NCI-H2029 (cell line): ENCODE data around the gene GNA14.
"Not testable (repeated sequence)": the region's sequence is repeated elsewhere in the genome, so short reads cannot be mapped to it uniquely, and the experiment has no call there.

Source experiments
- DNase-seq: peaks from one replicate; lab custom pipeline; 2025; lab: John Stamatoyannopoulos, UW

GNA14 gene

DNA sequence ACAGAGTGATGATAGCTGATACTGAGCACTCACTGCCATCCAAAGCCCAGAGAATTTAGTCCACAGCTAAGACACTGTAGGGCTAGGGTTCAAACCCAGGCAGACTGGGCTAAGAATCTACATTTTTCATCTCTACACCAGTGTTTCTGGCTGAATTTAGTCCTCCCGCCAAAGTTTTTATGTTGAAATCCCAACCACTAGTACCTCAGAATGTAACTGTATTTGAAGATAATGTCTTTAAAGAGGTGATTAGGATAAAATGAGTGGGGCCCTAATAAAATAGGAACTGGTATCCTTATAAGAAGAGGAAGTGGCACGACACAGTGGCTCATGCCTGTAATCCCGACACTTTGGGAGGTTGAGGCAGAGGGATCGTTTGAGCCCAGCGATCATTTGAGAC, 4.3 kb downstream of the GNA14 start:
- no peak for DNase-seq

DNA sequence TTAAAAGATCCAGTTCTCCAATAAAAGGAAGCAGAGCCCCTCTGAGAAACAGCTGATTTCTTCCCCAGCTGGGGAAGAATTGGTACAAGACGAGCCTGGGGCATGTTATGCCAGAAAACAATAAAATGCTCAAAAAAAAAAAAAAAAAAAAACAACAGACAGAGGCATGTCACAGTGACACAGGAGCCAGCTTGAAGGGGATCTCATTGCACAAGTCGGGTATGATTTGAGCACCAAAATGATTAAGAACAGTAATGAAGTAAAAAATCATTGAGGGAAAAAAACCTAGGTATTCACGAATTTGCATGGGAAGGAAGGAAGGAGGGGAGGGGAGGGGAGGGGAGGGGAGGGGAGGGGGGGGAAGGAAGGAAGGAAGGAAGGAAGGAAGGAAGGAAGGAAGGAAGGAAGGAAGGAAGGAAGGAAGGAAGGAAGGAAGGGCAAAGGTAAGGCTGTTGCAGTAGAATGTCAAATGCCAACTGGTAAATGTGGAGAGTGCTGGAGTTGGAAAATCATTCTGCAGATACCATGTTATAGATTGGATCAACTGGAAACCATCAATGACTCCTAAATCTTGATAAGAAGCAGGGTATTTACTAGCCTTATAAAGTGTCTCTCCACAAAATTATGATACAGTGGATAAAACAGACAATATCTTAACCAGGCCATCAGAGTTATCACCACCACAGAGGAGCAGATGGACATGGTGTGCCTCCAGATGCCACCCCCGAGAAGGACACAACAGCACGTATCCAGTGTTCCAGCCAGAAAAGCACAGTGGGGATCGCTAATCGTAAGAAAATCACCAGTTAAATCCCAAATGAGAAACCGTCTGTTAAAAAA, 7.2 kb downstream of the GNA14 start:
- no peak for DNase-seq

DNA sequence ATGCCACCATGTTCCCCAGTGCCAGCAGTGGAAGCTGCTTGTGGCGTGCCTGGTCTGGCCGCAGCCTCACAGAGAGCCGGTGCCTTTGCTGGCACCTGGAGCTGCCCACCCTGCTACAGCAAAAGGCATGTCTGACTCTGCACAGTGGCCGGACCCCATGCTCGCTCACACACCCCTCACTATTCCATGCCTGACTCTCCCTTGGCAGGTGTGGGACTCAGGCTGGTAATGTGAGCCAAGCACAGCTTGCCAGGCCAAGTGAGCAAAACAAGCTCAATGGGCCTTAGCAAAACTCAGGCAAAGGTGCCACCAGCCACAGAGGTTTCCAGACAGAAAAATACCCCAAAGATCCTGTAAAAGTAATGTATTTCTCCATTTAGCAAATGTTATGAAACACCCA, 15.5 kb downstream of the GNA14 start:
- DNase-seq = no peak

DNA sequence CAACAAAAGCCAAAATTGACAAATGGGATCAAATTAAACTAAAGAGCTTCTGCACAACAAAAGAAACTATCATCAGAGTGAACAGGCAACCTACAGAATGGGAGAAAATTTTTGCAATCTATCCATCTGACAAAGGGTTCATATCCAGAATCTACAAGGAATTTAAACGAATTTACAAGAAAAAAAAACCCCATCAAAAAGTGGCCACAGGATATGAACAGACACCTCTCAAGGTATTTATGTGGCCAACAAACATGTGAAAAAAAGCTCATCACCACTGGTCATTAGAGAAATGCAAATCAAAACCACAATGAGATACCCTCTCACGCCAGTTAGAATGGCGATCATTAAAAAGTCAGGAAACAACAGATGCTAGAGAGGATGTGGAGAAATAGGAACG, 19.3 kb downstream of the GNA14 start:
- DNase-seq = not testable (repeated sequence)

DNA sequence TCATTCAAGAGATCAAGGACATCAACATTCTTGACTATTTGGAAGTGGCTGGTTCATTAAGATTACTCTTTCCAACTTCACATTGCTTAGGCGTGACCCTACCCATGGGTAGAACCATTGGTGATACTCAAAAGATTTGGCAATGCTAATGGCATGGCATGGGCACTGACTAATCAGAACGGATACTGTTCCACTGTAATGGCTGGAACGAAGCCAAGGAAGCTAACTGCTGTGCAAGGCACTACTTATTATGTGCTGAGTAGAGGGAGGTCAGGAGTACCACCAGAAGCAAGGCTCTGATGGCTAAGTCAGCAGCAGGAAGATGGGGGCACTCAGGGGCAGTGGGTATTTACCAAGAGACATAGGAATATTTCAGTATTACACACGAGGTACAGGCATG, 31.9 kb downstream of the GNA14 start:
- peak; percentile 69 for DNase-seq

DNA sequence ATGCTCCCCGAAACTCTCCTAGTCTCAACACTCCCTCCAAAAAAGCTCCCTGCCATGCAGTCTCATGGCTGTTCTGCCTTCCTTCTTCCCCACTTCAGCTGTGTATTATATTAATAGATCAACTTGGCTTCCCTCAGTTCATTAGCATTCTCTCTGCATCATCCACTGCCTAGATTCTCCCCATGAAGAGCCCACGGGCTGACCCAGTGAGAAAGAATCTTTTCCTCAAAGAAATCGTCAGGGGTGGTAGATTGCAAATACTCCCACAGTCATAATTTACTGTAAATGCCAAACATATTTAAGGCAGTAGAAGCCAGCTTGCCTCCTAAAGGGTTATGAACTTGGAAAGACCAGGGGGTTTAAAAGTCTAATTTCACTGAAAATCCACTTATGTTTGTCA, 33.5 kb downstream of the GNA14 start:
- DNase-seq = no peak

DNA sequence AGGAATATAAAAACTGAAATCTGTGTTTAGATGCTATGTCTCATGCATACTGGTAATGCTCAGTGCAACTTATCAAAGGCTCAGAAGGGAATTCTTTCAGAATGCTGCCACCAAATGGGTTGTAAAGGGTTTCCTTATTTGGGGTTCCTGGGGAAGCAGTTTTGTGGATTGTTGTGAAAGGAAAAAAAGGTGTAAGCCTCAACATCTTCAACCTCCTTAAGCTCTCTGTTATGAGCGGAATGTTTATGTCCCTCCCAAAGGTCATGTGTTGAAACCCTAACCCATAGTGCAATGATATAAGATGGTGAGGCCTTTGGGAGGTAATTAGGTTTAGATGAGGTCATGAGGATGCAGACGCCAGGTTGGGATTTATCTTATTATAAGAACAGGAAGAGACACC, 41.6 kb downstream of the GNA14 start:
- peak; percentile 37 for DNase-seq

DNA sequence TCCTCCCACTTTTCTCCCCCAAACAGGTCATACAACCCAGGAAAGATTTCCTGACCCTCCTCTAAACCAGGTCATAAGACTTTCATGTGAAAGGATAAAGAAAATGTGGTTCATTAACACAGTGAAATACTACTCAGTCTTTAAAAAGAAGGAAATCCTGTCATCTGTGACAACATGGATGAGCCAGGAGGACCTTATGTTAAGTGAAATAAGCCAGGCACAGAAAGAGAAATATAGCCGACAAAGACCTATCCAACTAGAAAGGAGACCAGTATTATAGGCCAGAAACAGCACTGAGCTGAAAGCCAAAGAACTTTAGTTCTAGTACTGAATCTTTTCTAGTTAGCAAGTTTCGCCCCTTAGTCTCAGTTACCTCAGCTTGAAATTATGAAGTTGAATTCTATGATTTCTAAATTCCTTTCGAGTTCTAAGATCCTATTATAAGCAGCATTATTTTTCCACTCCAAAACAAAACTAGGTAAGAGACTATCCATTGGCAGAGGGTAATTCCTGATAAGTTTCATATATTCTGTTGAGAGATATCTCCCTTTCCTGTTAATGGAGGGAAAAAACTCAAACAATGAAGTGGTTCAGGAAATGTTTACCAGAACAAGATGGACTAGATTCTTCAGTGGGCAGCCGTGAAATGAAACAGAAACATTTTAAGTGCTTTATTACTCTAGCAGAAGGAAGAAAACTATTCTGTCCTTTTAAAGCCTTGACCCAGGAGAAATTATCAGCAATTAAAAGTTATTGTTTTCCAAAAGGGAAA, 42.5 kb downstream of the GNA14 start:
- no peak for DNase-seq

DNA sequence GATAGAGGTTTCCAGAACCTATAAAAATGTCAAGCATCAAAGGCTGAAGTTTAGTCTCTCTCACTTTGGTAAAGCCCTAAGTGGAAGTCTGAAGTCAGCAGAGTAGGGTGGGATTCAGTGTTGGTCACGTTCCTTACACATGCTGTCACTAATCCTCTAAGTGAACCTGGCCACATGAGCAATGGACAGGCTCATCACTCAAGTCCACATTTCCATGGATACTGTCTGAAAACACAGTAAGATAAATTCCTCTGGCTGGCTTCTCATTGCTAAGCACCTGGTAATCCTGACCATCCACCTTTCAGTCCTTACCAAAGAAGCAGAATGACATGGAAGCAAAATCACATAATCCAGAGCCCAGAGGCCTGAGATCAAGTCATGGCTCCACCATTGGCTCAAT, 43.8 kb downstream of the GNA14 start:
- no peak for DNase-seq

DNA sequence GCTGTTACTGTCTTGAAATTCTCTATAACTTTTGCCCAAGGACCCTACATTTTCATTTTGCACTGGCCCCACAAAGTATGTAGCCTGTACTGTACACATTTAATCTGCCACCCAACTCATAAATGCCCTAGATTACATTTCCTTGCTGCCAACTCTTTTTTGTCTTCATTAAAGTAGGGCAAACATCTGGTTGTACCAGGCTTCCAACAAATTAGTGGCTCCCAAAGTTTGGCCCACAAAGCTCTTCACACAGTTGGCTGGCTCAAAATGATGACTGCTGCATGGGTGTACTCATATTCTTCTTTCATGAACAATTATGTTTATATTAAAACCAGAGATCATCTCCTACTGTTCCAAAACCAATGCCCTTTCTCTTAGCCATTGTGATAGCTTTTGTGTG, 45.3 kb downstream of the GNA14 start:
- no peak for DNase-seq

DNA sequence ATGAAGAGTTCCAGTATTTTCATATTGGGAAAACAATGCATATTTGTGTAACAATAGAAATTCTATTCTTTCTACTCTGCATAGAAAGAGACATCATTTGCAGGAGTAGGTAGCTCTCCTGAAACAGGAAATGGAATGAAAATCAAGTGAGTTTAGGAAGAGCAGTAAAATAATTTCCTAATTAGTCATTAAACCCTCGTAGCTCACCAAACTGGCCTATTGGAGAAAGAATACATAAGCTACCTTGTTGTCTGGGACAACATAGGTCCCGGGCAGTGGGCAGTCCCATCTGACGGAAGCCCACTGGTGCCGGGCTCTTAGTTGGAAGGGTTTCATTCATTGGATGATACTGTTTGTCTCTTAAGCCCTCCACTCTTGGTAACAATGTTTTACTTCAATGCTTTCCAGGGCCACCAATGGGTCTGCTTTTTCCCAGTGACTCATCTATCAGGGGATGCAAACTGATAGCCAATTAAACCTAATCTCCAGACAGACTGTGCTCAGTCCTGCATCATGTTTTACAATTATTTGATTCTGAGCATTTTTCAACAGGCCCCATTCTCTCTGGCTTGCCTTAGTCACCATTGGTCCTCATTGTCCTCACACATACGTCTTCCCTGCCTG, 46.5 kb downstream of the GNA14 start:
- DNase-seq = no peak

DNA sequence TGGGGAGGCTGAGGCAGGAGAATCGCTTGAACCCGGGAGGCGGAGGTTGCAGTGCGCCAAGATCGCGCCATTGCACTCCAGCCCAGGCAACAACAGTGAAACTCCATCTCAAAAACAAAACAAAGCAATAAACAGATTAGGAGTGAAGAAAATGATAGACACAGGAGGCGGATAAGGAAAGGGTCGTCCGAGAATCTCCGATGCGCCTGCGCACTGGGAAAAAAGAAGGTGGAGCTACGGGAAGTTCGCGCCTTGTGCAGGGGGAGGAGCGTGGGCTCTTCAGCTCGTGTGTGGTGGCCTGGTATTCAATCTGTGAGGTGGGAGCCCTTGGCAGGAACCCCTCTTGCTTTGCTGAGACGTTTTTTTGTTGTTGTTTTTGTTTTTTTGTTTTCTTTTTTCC, 47.3 kb downstream of the GNA14 start:
- DNase-seq = no peak

DNA sequence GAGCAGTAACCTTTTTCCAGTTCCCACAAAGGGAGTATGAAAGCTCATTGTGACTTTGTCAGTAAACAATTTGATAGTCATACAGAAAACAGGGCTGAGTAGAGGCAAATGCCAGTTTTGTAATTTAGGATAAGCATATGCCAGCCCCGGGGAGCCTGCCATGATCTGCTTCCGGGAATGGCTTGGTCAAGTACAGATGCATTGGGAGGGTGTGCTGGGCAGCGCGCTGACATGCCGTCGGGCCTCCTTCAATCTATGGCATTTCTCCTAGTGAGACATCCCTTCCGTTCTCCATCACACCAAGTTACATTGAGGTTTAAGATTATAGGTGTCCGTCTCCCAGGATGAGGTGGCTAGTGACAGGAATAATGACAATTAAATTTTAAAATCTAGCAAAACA, 48.6 kb downstream of the GNA14 start:
- no peak for DNase-seq

DNA sequence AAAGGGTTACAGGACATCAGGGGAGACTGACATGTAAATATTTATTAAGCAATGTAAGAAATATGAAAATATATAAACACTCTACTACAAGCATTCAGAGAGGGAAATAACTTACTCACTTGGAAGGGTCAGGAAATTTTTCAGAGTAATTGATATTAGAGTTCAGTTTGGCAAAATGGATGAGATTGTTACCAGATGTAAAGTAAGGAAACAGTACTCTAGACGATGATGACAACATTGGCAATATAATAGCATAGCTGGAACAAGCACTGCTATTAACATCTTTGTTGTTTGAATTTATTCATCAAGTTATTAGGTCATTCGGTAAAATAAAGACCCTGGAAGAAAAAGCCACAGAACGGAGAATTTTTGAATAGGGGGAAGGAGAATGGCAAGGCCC, 49.1 kb downstream of the GNA14 start:
- no peak for DNase-seq

DNA sequence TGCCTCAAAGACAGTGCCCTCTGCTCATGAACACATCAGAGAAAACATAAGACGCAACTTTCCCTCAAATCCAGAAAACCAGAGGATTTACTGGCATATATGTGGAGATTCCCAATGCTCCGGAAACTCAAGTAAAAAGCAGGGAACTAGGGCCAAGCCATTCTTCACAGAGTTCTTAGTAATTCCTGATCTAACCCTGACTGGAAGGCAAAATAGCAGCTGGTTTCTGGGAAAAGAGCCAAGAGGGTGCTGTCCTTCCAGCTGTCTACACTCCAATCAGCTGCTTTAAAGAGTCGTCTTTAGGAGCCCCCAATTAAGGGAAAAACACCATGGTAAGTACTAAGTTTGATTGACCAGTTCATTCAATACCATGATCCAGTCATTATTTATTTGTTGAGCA, 49.6 kb downstream of the GNA14 start:
- DNase-seq = peak; percentile 52

DNA sequence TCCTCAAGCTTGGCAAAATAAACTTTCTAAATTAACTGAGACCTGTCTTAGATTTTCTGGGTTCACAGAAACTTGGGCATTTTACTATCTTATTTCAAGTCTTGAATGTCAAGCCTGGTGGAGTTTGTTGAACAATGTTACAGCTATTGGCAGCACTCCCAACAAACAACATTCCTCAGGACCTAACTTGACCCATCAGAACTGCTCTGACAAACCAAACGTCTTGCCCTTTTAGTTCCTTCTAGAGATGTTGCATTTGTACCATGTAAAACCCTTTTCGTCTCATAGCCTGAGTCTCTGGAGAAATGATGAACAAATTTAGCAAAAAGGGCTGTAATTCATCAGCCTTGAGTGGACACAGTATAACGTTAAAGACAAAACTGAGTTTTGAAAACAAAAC, 51.1 kb downstream of the GNA14 start:
- DNase-seq = no peak

DNA sequence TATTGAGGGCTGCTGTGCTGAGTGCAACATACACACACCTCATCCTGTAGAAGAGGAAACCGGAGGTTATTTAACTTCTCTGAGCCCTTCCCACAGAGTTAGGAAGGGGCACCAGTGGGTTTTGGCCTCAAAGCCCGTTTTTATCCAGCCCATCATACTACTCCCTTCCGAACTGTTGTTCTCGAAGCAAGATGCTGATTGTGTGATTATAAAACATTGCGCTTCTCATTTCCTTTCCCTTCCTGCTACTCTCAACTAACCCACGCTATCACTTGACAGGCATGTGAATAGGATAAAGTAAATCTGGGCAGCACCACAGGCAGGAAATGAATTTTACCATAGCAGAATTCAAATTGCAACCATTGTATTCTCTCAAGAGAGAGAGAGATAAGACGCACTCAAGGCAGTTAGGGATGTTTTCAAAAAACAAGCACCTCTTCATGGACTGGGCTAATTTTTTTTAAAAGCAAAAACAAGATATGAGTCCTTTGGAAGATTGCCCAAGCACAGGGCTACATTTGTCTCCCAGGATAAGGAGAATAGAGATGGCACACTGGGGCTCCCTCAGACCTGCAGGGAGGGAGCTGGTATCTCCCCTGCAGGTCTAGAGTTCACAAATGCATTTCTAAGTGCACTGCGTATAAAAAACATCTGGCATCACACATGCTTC, 52.6 kb downstream of the GNA14 start:
- peak; percentile 82 for DNase-seq

DNA sequence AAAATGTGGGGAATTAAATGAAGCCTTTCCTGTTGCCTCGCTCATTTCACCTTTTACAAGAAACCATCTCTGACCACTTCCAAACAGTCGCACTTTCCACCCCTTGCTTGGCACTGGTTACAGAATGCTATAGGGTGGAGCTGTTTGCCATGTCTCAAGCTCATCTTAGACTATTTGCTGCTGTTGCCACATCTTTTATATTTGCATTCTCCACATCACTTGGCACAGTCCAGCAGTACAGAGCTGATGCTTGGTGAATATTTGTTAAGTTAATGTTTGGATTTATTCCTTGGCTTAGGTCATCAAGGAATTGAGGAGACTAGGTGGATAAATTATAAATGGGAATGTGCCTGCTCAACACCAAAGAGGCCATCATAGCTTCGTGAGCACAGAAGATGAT, 53.2 kb downstream of the GNA14 start:
- no peak for DNase-seq

DNA sequence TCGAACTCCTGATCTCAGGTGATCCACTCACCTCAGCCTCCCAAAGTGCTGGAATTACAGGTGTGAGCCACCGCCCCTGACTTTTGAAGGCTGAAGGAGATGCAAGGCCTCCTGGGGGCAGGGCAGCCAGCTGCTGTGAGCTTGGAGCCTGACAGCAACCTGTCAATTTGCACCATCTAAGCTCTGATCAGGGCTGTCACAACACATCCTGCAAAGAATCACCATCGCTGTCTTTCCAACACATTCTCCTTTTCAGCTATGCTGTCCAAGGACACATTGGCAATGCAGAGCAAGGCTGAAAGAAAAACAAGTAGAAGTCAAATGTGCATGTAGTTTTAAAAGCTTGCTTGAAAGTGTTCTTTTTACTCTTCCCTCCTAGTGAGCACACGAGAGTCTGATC, 54.6 kb downstream of the GNA14 start:
- no peak for DNase-seq

DNA sequence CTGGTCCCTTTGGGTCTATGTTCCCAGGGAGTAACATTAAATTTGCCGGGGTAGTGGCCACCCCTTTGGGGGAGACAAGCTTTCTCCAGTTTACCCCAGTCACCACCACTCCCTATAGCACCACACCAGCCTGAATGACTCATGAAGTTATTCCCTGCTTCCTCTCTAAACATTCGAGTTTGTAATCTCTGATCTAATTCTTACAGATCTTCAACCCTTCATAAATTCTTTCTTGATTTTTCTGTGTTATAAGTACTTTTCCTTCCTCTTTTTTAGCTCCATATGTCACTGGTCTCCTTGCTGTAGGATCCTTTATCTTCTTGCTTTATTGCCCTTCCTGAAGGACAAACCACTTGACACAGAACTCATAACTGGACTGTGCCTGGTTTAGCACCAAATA, 55.6 kb downstream of the GNA14 start:
- no peak for DNase-seq

DNA sequence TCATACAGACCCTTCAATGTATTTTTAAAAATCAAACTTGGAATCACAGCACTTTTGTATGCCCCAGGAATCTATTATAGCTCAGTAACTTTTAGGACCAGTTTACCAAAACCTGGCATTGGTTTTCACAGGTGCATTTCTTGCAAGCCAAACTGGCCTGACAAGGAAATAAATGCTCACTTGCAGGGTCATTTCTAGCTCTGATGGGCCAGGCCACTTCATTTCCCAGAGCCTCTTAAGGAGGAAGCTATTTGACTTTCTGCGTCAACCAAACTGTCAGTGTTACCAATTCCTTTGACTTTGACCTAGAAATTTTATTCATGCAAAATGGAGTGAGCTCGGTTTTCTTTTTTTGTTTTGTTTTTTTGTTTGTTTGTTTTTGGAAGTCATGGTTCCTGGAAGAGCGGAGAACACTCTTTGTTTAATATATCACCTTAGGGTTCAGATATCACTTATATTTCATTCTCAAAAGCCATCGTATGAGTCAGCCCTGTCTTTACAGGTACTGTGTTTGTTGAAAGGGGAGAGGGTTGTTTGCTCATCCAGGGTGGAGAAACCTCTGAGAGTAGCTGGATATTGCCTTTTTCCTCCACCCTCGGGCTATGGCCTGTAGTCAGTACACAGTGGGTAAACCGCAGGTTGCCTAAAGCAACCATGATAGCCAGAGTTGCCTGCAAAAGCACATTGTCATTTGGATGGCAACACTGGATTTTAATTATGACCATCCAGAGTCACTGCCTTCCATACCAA, 58.9 kb downstream of the GNA14 start:
- peak; percentile 99 for DNase-seq
